GM12865 (cell line): ENCODE results near the gene TECPR2.

Experiments used
- DNase-seq: peaks from one replicate; pipeline ENCODE4 v3.0.0; 2010; ENCODE audit warnings: low read depth
- H3K4me3 ChIP-seq: 2 replicates; pipeline ENCODE4 v1.5.1; 2011; ENCODE audit warnings: mild to moderate bottlenecking, low read depth, low read length, control low read depth
- TF ChIP-seq, protein P1 (sequence below): IDR thresholded peaks from 2 replicates; pipeline ENCODE4 v1.5.1; 2011; ENCODE audit warnings: low read length, control low read depth, low read depth, inconsistent platforms; ENCODE audit not compliant: insufficient read depth; ENCODE audit errors: missing control alignments

The TECPR2 gene

GRCh38 chr14:102318781-102319276, 43.9 kb upstream of the TECPR2 start:
- DNase-seq = no peak
- TF ChIP-seq, protein P1, sequence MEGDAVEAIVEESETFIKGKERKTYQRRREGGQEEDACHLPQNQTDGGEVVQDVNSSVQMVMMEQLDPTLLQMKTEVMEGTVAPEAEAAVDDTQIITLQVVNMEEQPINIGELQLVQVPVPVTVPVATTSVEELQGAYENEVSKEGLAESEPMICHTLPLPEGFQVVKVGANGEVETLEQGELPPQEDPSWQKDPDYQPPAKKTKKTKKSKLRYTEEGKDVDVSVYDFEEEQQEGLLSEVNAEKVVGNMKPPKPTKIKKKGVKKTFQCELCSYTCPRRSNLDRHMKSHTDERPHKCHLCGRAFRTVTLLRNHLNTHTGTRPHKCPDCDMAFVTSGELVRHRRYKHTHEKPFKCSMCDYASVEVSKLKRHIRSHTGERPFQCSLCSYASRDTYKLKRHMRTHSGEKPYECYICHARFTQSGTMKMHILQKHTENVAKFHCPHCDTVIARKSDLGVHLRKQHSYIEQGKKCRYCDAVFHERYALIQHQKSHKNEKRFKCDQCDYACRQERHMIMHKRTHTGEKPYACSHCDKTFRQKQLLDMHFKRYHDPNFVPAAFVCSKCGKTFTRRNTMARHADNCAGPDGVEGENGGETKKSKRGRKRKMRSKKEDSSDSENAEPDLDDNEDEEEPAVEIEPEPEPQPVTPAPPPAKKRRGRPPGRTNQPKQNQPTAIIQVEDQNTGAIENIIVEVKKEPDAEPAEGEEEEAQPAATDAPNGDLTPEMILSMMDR = no peak

DNA sequence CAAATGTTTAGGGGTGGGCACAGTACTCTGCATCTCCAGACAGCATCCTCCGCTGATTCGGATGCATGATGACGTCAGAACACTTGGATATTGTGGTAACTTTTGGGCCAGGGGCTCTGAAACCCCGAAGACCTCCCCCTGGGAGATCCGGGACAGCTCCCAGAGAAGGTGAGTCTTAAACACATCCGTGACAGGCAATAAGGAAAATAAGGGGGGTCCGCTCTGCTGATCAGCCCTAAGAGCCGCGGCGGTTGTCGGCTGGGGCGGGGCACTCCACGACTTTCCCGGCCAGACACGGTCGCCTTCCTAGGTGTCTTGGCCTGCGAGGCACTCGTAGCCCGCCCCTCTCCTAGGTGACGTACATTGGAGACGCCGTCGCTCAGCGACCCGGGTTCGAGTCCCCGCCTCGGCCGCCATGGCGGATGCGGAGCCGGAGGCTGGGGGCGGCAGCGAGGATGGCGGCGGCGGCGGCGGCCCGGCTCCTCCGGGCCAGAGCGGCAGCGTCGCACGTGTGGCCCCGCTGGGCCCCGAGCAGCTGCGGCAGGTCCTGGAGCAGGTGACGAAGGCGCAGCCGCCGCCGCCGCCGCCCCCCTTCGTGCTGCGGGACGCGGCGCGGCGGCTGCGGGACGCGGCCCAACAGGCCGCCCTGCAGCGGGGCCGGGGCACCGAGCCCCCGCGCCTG, 43.2 kb upstream of the TECPR2 start, which contains the start of gene ZNF839:
ZNF839 (plus strand) TSS at position 396 of the 682 bp plus-strand sequence; CDS start at position 416, 20 bp downstream.
- DNase-seq = peak; percentile 95
- TF ChIP-seq, protein P1 = no peak
- H3K4me3 ChIP-seq = peak within 1 kb of the TSS; percentile 84

More at GRCh38 chr14:102318781-102319276, 43.9 kb upstream of the TECPR2 start:
- H3K4me3 ChIP-seq = peak overlapping the region; percentile 84

- peak overlapping the region; percentile 84 for H3K4me3 ChIP-seq
- TF ChIP-seq, protein P1 = no peak
- peak; percentile 54 for DNase-seq
Observed at GRCh38 chr14:102320033-102320660, 42.6 kb upstream of the TECPR2 start.

GRCh38 chr14:102320671-102321455, 41.9 kb upstream of the TECPR2 start:
- TF ChIP-seq, protein P1 = no peak
- no peak for DNase-seq

GRCh38 chr14:102321456-102322422, 41.0 kb upstream of the TECPR2 start:
- no peak for DNase-seq
- TF ChIP-seq, protein P1 = no peak
- no peak overlapping the region for H3K4me3 ChIP-seq

More at GRCh38 chr14:102320671-102321455, 41.9 kb upstream of the TECPR2 start:
- H3K4me3 ChIP-seq = peak overlapping the region; percentile 84

DNA sequence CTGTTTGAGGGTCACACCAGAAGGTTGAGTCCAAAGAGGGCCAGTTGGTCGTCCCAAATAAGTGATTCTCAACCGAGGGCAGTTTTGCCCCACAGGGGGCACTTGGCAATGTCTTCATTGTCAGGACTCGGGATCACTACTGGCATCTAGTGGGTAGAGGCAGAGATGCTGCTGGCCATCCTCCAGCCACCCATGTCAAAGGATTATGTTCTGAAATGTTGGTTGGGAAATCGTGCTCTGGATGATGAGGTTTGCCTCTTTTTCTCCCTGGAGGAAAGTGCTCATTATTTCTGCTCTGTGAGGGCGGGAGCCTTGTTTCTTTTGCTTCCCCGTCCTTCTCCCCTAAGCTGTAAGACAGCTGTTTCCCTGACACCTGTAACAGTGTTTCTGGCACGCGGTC, 39.6 kb upstream of the TECPR2 start:
- no peak overlapping the region for H3K4me3 ChIP-seq
- TF ChIP-seq, protein P1 = peak; percentile 41
- peak; percentile 50 for DNase-seq
